ENCODE results near the gene CPSF6. TPM values are rescaled to one million over a fixed set of nuclear protein-coding genes. Genes with fewer than 3 reads are reported as not detected.

Gene CPSF6
- total and polyA plus RNA-seq, 9 donors = 24.7 to 98.0 (median 64.0) TPM

DNA sequence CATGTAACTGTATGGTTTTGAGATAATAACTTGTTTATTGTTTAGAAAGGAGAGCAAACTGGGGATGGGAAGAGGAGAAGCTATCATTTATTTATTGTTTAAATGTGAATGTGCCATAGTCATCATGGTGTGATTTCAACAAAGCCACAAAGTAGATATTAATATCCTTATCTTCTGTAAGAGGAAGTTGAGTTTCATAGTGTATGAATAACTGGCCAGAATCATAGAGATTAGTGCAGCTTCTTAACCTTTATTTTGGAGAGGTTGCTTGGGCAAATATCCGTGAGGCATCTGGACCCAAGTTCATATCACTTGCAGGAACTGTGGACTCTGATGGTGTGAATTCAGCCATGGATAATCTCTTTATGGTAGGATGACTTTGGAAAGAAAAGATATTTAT lies 82.0 kb downstream of the CPSF6 start:
- no peaks in the 10 kb centered on the region for H3K4me1 ChIP-seq (ENCODE audit: insufficient read depth)
- H3K36me3 ChIP-seq = no peaks in the 10 kb centered on the region
- WGBS, 3 donors = 86 to 91% (median 87%) methylated on average over 1 of the region's 1 CpG
- H3K27me3 ChIP-seq = no peaks in the 10 kb centered on the region
- H3K9me3 ChIP-seq = no peaks in the 10 kb centered on the region
- TF ChIP-seq EP300 (IDR thresholded peaks at IDR 0.05) (no peak), POLR2A (IDR thresholded peaks at IDR 0.05) (no peak), CTCF (IDR thresholded peaks at IDR 0.05) (no peak)
- intact Hi-C loops (cut with DNase I) = no loop called here
- H3K4me3 ChIP-seq = no peak overlapping the region
- DNase-seq = no peak
- no peak overlapping the region for H3K27ac ChIP-seq

MicroRNA genes within 50 kb of the gene (microRNA counts, 767-probe panel; counts per million panel counts)
- 530 counts per million, percentile 78 among the panel's probes with 10 or more counts for microRNA hsa-miR-1279

Small RNAs within 50 kb of the gene (microRNA-seq; reads per million reads assigned to microRNA genes)
- gene MIR1279 = 0 reads per million in 3 donors

Other genes starting within 250 kb of the CPSF6 start
- gene LYZ, start 108.8 kb downstream of the CPSF6 start, total RNA-seq = 10 to 100 TPM in 5 of 7 donors, 1 to 10 TPM in 2; 6.5 to 84.1 (median 11.6) TPM
- 100 to 1,000 TPM in 1 of 2 donors, 10 to 100 TPM in 1; 24.6 to 233 TPM for gene LYZ, start 108.8 kb downstream of the CPSF6 start, polyA plus RNA-seq
- gene YEATS4, start 120.2 kb downstream of the CPSF6 start, total RNA-seq = 10 to 100 TPM in 5 of 7 donors, 1 to 10 TPM in 2; 5.7 to 26.0 (median 12.5) TPM
- gene YEATS4, start 120.2 kb downstream of the CPSF6 start, polyA plus RNA-seq = 10 to 100 TPM; 11.8 to 23.6 TPM
- gene FRS2, start 230.8 kb downstream of the CPSF6 start, total RNA-seq = 10 to 100 TPM; 39.9 to 64.2 (median 45.7) TPM
- gene FRS2, start 230.8 kb downstream of the CPSF6 start, polyA plus RNA-seq = 10 to 100 TPM; 15.5 to 22.8 TPM